ENCODE data around the gene RBM15.
A peak's percentile ranks its signal among the peaks of the same experiment; 100 is the strongest.

The RBM15 gene

GRCh38 chr1:110320168-110320518, 19.0 kb upstream of the RBM15 start:
- DNase-seq = no peak

- DNase-seq = no peak
These were observed 18.1 kb upstream of the RBM15 start for GRCh38 chr1:110321045-110321444.

- DNase-seq = no peak
These were observed 17.3 kb upstream of the RBM15 start for GRCh38 chr1:110321846-110322245.

GRCh38 chr1:110324667-110325066, 14.5 kb upstream of the RBM15 start:
- DNase-seq = no peak

- DNase-seq = no peak
These were observed 12.4 kb upstream of the RBM15 start for GRCh38 chr1:110326826-110327225.

- DNase-seq = no peak
These were observed 10.9 kb upstream of the RBM15 start for GRCh38 chr1:110328274-110328673.

- no peak for DNase-seq
These were observed 10.5 kb upstream of the RBM15 start for GRCh38 chr1:110328700-110329099.

- DNase-seq = no peak
These were observed 3.9 kb upstream of the RBM15 start for GRCh38 chr1:110335265-110335664.

- no peak for DNase-seq
These were observed 2.7 kb upstream of the RBM15 start for GRCh38 chr1:110336300-110337039.

GRCh38 chr1:110337704-110338308, 1.4 kb upstream of the RBM15 start:
- peak in 1 of 2 donors; percentile 28 for DNase-seq

GRCh38 chr1:110338309-110338885, 780 bp upstream of the RBM15 start:
- DNase-seq = peak; percentile 95 to 97

GRCh38 chr1:110339407-110340206, 430 bp downstream of the RBM15 start:
- peak; percentile 45 to 62 for DNase-seq

- no peak for DNase-seq
These were observed 961 bp downstream of the RBM15 start for GRCh38 chr1:110340207-110340468.

- no peak for DNase-seq
These were observed 2.1 kb downstream of the RBM15 start for GRCh38 chr1:110341146-110341871.

- DNase-seq = no peak
These were observed 2.7 kb downstream of the RBM15 start for GRCh38 chr1:110341872-110342331.

- DNase-seq = no peak
These were observed 4.1 kb downstream of the RBM15 start for GRCh38 chr1:110343249-110343648.

- no peak for DNase-seq
These were observed 5.0 kb downstream of the RBM15 start for GRCh38 chr1:110344152-110344551.

- no peak for DNase-seq
These were observed 6.3 kb downstream of the RBM15 start for GRCh38 chr1:110345480-110345879.

- no peak for DNase-seq
These were observed 7.5 kb downstream of the RBM15 start for GRCh38 chr1:110346690-110347089.

- no peak for DNase-seq
These were observed 8.2 kb downstream of the RBM15 start for GRCh38 chr1:110347182-110347893.

GRCh38 chr1:110348050-110348449, 8.9 kb downstream of the RBM15 start:
- DNase-seq = no peak

GRCh38 chr1:110348771-110349170, 9.6 kb downstream of the RBM15 start:
- DNase-seq = no peak
